ENCODE data around the gene SLC44A5. TPM values are rescaled to one million over a fixed set of nuclear protein-coding genes. Genes with fewer than 3 reads are reported as not detected.

The SLC44A5 gene
- total and polyA plus RNA-seq, 9 donors = 0.62 to 2.5 (median 1.1) TPM

GRCh38 chr1:75166821-75167220, 444.1 kb downstream of the SLC44A5 start:
- Histone ChIP-seq H3K27me3 (no peaks in the 10 kb centered on the region), H3K9me3 (no peaks in the 10 kb centered on the region), H3K4me1 (ENCODE audit: insufficient read depth) (no peaks in the 10 kb centered on the region), H3K27ac (no peak overlapping the region), H3K36me3 (no peaks in the 10 kb centered on the region), H3K4me3 (no peak overlapping the region)
- intact Hi-C loops (cut with DNase I) = no loop called here
- no peak for DNase-seq
- no peak for TF ChIP-seq CTCF (IDR thresholded peaks at IDR 0.05)
- TF ChIP-seq EP300 (IDR thresholded peaks at IDR 0.05) = no peak
- no peak for TF ChIP-seq POLR2A (IDR thresholded peaks at IDR 0.05)
- WGBS, 3 donors = 81 to 95% (median 91%) methylated on average over 4 of the region's 4 CpGs

GRCh38 chr1:75165264-75165663, 445.6 kb downstream of the SLC44A5 start:
- no peaks in the 10 kb centered on the region for H3K36me3 ChIP-seq
- H3K27me3 ChIP-seq = no peaks in the 10 kb centered on the region
- TF ChIP-seq EP300 (IDR thresholded peaks at IDR 0.05) = no peak
- TF ChIP-seq CTCF (IDR thresholded peaks at IDR 0.05) = no peak
- TF ChIP-seq POLR2A (IDR thresholded peaks at IDR 0.05) = no peak
- no peak for DNase-seq
- H3K27ac ChIP-seq = no peak overlapping the region
- intact Hi-C loops (cut with DNase I) = no loop called here
- no peaks in the 10 kb centered on the region for H3K4me1 ChIP-seq (ENCODE audit: insufficient read depth)
- H3K9me3 ChIP-seq = no peaks in the 10 kb centered on the region
- H3K4me3 ChIP-seq = no peak overlapping the region

GRCh38 chr1:75159154-75159553, 451.8 kb downstream of the SLC44A5 start:
- no peaks in the 10 kb centered on the region for H3K9me3 ChIP-seq
- 83 to 89% (median 85%) methylated on average over 3 of the region's 3 CpGs for WGBS, 3 donors
- intact Hi-C loops (cut with DNase I) = no loop called here

More at GRCh38 chr1:75159154-75159553, 451.8 kb downstream of the SLC44A5 start:
- H3K4me3 ChIP-seq = no peak overlapping the region
- H3K27ac ChIP-seq = no peak overlapping the region
- no peaks in the 10 kb centered on the region for H3K27me3 ChIP-seq
- H3K4me1 ChIP-seq (ENCODE audit: insufficient read depth) = no peaks in the 10 kb centered on the region
- no peak for TF ChIP-seq POLR2A (IDR thresholded peaks at IDR 0.05)
- no peak for TF ChIP-seq EP300 (IDR thresholded peaks at IDR 0.05)
- TF ChIP-seq CTCF (IDR thresholded peaks at IDR 0.05) = no peak
- no peak for DNase-seq
- no peaks in the 10 kb centered on the region for H3K36me3 ChIP-seq

Small RNA genes within 50 kb of the gene (small RNA-seq; reads per million reads assigned to genes)
- not detected for gene RNU6-503P
- not detected for gene RNU6-622P

Other genes with a start within 250 kb of the SLC44A5 start
- gene ACADM, start 113.6 kb upstream of the SLC44A5 start, total RNA-seq = 10 to 100 TPM; 38.9 to 59.3 (median 54.9) TPM
- gene ACADM, start 113.6 kb upstream of the SLC44A5 start, polyA plus RNA-seq = 10 to 100 TPM; 40.7 to 61.7 TPM
- 10 to 100 TPM; 44.0 to 77.8 (median 57.3) TPM for gene RABGGTB, start 175.1 kb upstream of the SLC44A5 start, total RNA-seq
- 10 to 100 TPM; 41.6 to 45.4 TPM for gene RABGGTB, start 175.1 kb upstream of the SLC44A5 start, polyA plus RNA-seq
- under 1 TPM; 0.36 to 0.88 (median 0.62) TPM for gene MSH4, start 185.8 kb upstream of the SLC44A5 start, total RNA-seq
- gene MSH4, start 185.8 kb upstream of the SLC44A5 start, polyA plus RNA-seq = under 1 TPM; 0.07 to 0.16 TPM